BE2C (cell line): ENCODE data around the gene DAAM1.

Experiments
- DNase-seq: peaks from one replicate; pipeline ENCODE4 v3.0.0-alpha.2; 2020
- H3K27me3 ChIP-seq: fragments of 250-450 bp; sonication (Bioruptor Pico); 2 replicates; pipeline ENCODE4 v1.5.1; 2020; ENCODE audit warnings: mild to moderate bottlenecking
- H3K36me3 ChIP-seq: fragments of 250-450 bp; sonication (Bioruptor Pico); 2 replicates; pipeline ENCODE4 v1.5.1; 2020; ENCODE audit warnings: mild to moderate bottlenecking
- H3K4me1 ChIP-seq: fragments of 250-450 bp; sonication (Bioruptor Pico); 2 replicates; pipeline ENCODE4 v1.5.1; 2020
- H3K4me3 ChIP-seq: 2 replicates; pipeline ENCODE4 v1.5.1; 2011; ENCODE audit warnings: low read depth, low read length
- H3K9me3 ChIP-seq: fragments of 250-450 bp; sonication (Bioruptor Pico); 2 replicates; pipeline ENCODE4 v1.5.1; 2020
- CTCF ChIP-seq: IDR thresholded peaks from 2 replicates; pipeline ENCODE4 v1.5.1; 2012; ENCODE audit warnings: mild to moderate bottlenecking, low read depth, low read length

Gene DAAM1

GRCh38 chr14:59362513-59362912, 174.0 kb downstream of the DAAM1 start:
- no peak for TF ChIP-seq CTCF
- Histone ChIP-seq H3K4me1 (peaks cover 13% of the 10 kb centered on the region), H3K36me3 (no peaks in the 10 kb centered on the region), H3K27me3 (no peaks in the 10 kb centered on the region), H3K9me3 (no peaks in the 10 kb centered on the region), H3K4me3 (no peak overlapping the region)
- DNase-seq, result no peak

- no peaks in the 10 kb centered on the region for H3K36me3 ChIP-seq
- TF ChIP-seq CTCF, result no peak
- H3K4me3 ChIP-seq, result no peak overlapping the region
- H3K9me3 ChIP-seq, result no peaks in the 10 kb centered on the region
- DNase-seq, result no peak
- H3K4me1 ChIP-seq, result peaks cover 13% of the 10 kb centered on the region
- no peaks in the 10 kb centered on the region for H3K27me3 ChIP-seq
These were observed 175.2 kb downstream of the DAAM1 start for GRCh38 chr14:59363531-59364226.

- H3K9me3 ChIP-seq, result no peaks in the 10 kb centered on the region
- no peaks in the 10 kb centered on the region for H3K27me3 ChIP-seq
- DNase-seq, result no peak
- no peaks in the 10 kb centered on the region for H3K36me3 ChIP-seq
- no peaks in the 10 kb centered on the region for H3K4me1 ChIP-seq
- no peak for TF ChIP-seq CTCF
- H3K4me3 ChIP-seq, result no peak overlapping the region
These were observed 181.8 kb downstream of the DAAM1 start for GRCh38 chr14:59370158-59370742.

GRCh38 chr14:59371771-59372170, 183.3 kb downstream of the DAAM1 start:
- Histone ChIP-seq H3K36me3 (no peaks in the 10 kb centered on the region), H3K4me1 (no peaks in the 10 kb centered on the region), H3K4me3 (no peak overlapping the region), H3K9me3 (no peaks in the 10 kb centered on the region), H3K27me3 (no peaks in the 10 kb centered on the region)
- no peak for DNase-seq
- no peak for TF ChIP-seq CTCF

GRCh38 chr14:59374048-59374447, 185.6 kb downstream of the DAAM1 start:
- Histone ChIP-seq H3K4me1 (no peaks in the 10 kb centered on the region), H3K27me3 (peaks cover 3% of the 10 kb centered on the region; the same call in 1 of the 2 replicates), H3K36me3 (no peaks in the 10 kb centered on the region), H3K9me3 (no peaks in the 10 kb centered on the region), H3K4me3 (no peak overlapping the region)
- TF ChIP-seq CTCF, result no peak
- DNase-seq, result no peak

GRCh38 chr14:59376686-59377085, 188.2 kb downstream of the DAAM1 start:
- Histone ChIP-seq H3K9me3 (no peaks in the 10 kb centered on the region), H3K36me3 (no peaks in the 10 kb centered on the region), H3K27me3 (peaks cover 6% of the 10 kb centered on the region; the same call in 1 of the 2 replicates), H3K4me1 (no peaks in the 10 kb centered on the region), H3K4me3 (no peak overlapping the region)
- DNase-seq, result no peak
- no peak for TF ChIP-seq CTCF
